HG02610 (cell line): ENCODE data around the gene MICU1.
"Not testable (repeated sequence)": the region's sequence is repeated elsewhere in the genome, so short reads cannot be mapped to it uniquely, and the experiment has no call there.

Source experiments
- ATAC-seq: cut with Tn5 transposase; IDR thresholded peaks from one replicate; pipeline ENCODE4 v1.9.1; 2021; ENCODE audit warnings: mild to moderate bottlenecking, moderate library complexity; ENCODE audit not compliant: unreplicated experiment

The MICU1 gene, protein sequence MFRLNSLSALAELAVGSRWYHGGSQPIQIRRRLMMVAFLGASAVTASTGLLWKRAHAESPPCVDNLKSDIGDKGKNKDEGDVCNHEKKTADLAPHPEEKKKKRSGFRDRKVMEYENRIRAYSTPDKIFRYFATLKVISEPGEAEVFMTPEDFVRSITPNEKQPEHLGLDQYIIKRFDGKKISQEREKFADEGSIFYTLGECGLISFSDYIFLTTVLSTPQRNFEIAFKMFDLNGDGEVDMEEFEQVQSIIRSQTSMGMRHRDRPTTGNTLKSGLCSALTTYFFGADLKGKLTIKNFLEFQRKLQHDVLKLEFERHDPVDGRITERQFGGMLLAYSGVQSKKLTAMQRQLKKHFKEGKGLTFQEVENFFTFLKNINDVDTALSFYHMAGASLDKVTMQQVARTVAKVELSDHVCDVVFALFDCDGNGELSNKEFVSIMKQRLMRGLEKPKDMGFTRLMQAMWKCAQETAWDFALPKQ

DNA sequence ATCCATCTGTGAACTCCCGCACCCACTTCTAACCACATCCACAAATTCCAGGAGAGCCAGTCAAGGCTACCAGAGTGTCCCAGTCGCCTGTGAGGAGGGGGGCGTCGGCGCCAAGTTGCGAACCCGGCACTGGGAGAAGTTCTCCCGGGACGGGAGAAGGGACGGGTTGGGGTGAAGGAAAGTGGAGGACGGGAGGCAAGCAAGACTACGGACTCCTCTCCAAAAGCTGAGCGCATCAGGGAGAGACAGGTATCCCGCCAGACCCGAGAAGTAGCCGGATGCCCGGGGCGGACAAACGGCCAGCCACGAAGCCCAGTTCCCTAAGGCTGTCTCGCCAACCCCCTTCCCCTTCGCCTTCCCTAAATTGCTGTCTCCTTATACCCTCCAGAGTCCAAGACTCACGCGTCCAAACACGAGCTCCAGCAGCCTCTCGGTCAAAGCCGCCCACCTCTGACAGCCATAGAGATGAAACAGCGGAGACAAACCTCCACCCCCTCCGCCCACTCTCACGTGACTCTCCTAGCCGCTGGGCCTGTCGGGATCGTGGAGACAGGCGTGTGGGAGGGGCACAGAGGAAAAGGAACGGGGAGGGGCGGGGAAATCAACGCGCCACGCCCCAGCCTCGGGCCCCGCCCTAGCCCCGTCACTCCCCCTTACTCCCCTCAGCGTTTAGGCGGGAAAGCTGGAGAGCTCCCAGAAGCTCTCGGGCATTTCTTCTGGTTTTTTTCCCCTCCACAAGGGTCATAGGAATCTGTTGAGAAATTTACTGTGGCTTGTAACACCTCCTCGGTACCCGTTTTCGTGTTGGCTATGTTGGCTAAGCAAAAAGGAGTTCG, at the start of gene MICU1:
TSS of gene MICU1 (minus strand) at position 472 of the 836 bp plus-strand sequence. CDS start 59,286 bp downstream, outside the sequence.
- peak; percentile 95 for ATAC-seq

DNA sequence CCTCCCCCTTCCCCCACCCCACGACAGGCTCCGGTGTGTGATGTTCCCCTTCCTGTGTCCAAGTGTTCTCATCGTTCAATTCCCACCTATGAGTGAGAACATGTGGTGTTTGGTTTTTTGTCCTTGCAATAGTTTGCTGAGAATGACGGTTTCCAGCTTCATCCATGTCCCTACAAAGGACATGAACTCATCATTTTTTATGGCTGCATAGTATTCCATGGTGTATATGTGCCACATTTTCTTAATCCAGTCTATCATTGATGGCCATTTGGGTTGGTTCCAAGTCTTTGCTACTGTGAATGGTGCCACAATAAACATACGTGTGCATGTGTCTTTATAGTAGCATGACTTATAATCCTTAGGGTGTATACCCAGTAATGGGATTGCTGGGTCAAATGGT, 48.3 kb upstream of the MICU1 start:
- not testable (repeated sequence) for ATAC-seq

DNA sequence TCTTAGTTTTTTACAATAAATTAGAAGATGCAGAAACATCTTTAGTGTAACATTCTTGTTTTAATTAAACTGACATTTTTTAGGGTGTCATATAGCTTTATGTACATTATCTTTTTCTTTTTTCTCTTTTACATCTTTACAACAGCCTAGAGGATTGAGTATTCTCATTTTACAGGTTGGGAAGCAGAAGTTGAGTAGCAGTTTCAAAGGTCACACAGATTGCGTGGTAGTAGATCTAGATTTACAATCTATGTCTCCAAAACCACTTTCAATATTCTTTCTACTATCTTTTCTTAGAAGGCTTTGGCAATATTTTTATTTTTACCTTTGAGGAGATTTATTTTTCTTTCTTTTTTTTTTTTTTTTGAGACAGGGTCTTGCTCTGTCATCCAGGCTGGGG, 47.4 kb upstream of the MICU1 start:
- no peak for ATAC-seq

DNA sequence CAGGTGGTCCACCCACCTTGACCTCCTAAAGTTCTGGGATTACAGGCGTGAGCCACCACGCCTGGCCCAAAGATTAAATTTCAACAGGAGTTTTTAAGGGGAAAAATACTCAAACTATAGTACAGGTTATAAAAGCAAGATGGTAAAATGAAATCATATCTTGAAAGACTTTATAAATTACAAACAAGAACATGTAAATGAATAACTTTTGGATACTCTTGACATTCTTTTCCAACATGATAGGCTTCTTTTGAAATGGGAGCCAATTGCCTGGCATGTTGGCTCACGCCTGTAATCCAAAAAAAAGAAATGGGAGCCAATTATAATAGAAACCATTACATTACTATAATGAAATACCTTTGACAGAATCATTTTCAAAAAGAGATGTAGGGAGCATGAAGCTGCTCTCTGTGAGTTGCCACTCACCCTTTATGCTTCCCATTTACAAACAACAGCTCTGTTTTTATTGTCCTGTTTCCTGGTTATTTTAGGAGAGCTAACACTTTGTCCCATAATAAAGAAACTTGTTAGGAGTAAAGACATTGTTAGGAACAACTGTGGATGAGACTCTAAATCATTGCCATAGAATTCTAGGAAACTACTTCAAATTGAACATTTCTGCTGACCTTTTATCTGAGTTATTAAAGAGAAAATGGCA, 41.5 kb upstream of the MICU1 start:
- no peak for ATAC-seq

DNA sequence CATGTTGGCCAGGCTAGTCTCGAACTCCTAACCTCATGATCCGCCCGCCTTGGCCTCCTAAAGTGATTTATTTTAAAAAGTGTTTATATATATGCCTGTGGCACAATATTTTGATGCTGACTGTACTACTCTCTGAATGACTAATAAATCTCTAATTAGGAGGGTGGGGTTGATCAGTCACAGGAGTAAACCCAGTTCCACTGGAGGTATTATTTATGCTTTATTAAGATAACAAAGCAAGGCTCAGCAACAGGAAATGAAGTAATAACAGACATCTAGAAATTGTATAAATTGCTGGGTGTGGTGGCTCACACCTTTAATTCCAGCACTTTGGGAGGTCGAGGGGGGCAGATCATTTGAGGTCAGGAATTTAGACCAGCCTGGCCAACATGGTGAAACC, 40.0 kb upstream of the MICU1 start:
- ATAC-seq = no peak

DNA sequence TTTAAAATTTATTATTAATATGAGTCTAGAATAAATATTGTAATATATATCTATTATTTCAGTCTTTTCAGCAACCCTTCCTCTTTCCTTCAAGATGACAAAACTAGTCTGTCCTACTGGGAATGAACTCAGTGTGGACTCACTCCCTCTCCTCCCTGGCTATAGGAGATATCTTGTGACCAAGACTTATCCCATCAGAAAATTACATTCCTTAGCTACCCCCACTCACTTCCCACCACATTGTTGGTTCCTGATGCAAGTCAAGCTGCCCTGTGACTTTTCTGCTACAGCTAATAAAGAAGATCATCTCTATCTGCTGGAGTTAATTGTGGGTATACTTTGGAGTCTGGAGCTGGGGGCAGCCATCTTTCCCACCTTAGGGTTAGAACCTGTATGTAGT, 38.1 kb upstream of the MICU1 start:
- no peak for ATAC-seq

DNA sequence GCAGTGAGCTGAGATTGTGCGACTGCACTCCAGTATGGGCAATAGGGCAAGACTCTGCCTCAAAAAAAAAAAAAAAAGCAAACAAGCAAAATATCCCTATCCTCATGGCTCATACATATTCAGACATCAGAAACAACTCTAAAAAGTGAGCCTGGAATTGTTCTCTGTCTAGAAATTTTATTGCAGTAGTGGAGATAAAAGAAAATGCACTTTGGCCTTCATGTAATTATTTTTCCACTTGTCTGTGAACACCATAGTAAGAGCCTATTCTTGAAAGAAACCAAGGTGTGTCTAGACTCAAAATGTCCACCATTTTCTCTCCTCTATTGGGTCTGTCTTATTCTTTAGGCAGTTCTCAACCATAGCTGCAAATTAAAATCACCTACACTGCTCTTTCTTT, 35.6 kb upstream of the MICU1 start:
- no peak for ATAC-seq

DNA sequence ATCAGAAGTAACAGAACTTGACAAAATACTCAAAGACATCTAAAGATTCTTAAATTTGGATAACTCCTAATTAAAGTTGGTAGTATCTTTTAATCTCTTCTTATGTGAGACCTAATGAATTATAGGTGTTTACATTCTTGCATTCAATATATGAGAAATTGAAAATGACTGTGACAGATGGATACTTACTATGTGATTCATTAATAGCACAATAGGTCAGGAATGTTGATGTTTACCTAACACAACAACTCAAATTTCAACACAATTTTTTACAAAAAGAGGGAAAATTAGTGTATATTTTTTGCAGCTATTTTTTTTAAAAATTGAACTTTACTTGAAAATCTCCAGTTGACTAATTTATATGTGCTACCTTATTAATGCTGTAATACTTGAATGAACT, 34.3 kb upstream of the MICU1 start:
- no peak for ATAC-seq

DNA sequence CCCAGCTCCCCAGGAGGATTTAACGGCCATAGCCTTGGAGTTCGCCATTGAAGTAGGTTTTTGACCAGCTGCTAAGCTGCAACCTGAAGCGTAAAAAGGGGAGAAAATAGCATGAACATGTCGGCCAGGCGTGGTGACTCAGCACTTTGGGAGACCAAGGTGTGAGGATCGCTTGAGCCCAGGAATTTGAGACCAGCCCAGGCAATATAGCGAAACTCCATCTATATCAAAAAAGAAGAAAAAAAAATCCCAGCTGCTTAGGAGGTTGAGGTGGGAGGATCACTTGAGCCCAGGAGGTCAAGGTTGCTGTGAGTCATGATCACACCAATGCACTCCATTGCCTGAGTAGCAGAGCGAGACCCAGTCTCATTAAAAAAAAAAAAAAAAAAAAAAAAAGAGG, 33.8 kb upstream of the MICU1 start:
- ATAC-seq = no peak

DNA sequence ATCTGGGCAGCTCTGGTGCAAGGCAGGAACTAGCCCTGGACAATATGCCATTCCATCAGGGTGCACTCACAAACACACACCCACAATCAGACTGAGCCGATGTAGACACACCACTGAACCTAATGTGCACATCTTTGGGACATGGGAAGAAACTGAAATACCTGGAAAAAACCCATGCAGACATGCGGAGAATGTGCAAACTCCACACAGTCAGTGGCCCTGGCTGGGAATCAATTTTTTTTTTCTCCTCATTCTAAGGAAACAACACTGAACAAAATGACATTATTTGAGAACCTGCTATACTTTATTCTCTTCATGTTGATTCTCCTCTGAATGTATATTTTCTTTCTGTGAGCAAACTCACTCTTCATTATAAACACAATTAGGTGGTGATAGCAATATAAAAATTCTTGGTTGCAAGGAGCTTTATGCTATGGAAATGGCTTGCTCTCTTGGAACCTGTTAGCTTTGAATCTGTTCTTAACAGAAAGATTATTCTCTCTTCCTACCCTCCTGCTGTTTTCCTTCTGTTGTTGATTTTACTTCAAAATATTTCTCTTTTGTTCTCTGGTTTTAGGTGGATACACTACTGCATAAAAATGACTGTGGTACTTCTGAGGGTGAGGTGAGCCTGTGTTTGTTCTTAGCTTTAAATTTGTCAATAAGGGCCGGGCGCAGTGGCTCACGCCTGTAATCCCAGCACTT, 33.0 kb upstream of the MICU1 start:
- no peak for ATAC-seq

DNA sequence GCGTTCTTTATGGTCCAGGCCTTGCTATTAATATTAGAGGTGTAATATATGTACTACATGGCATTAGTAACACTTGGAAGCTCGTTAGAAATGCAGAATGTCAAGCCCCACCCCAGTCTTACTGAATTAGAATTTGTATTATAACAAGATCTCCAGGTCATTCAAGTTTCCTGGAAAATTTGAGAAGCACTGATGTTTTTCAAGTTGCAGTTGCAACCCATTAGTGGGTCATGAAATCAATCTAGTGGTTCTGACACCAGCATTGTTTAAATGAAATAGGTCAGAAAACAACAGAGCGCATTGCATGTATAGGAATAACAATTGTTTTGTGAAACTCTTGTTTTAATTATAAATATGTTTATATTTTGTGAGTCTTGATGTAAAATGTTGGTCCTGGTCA, 28.8 kb upstream of the MICU1 start:
- no peak for ATAC-seq

DNA sequence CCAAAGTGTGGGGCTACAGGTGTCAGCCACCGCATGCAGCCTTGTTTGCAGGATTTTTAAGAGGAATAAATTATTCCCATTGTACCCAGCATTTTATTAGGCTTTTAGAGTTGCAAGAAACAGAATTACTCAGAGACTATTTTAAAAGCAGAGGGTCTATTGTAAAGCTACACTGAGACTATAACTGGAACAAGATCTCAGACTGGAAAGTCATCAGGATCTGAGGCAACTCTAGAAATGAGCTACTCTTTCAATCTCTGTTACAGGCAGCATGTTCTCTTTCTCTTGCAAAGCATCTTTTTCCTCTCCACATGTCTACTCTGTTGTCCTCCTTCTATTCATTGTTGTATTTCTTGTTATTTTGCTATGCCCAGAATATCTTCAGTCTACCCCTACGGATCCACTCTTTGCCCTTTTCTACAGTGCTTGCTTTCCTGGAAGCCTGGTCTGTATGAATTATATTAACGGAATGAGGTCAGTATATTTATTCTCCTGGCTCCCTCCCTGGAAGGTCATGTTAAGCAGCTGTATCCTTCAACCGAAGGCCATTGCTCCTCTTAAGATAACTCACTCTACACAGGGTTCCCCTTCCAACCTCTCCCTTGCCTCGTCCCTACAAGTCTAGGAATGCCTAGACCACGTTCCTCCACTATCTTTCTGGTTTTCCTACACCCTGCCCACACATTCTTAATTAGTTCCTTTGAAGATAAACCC, 27.7 kb upstream of the MICU1 start:
- no peak for ATAC-seq

DNA sequence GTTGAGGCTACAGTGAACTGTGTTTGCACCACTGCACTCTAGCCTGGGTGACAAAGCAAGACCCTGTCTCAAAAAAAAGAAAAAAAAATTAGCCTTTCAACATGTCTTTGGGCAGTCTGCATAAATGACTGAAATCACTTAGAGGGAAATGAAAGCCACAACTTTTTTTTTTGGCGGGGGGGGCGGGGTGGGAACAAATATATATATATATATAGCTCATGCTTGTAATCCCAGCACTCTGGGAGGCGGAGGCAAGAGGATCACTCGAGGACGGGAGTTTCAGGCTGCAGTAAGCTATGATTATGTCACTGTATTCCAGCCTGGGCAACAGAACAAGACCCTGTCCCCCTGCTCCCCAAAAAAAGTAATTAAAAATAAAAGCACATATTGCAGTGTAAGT, 23.4 kb upstream of the MICU1 start:
- no peak for ATAC-seq

DNA sequence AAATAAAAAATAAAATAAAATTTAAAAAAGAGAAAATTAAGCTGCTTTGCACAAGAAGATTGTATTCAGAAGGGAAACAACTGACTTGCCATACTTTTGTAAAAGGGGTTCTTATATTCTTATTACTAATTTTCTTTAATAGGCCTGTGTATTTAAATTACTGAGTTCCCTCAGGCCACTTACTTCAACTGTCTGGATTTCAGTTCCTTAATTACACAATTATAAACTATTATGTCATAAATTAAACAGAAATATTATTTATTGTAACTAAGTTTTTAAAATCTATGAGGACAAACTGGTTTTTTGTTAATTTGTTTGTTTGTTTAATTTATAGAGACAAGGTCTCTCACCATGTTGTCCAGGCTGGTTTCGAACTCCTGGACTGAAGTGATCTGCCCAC, 22.4 kb upstream of the MICU1 start:
- no peak for ATAC-seq

DNA sequence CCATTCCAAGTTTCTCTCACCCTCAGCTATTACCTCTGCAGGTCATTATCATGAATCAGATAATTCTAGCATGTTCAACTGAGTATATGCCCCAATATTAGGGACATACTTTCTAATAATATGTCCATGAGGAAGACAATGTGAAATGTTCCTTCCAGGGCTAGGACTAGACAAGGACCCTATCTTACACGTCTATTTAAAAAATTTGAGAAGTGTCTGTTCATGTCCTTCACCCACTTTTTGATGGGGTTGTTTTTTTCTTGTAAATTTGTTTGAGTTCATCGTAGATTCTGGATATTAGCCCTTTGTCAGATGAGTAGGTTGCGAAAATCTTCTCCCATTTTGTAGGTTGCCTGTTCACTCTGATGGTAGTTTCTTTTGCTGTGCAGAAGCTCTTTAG, 21.1 kb upstream of the MICU1 start:
- ATAC-seq = not testable (repeated sequence)

DNA sequence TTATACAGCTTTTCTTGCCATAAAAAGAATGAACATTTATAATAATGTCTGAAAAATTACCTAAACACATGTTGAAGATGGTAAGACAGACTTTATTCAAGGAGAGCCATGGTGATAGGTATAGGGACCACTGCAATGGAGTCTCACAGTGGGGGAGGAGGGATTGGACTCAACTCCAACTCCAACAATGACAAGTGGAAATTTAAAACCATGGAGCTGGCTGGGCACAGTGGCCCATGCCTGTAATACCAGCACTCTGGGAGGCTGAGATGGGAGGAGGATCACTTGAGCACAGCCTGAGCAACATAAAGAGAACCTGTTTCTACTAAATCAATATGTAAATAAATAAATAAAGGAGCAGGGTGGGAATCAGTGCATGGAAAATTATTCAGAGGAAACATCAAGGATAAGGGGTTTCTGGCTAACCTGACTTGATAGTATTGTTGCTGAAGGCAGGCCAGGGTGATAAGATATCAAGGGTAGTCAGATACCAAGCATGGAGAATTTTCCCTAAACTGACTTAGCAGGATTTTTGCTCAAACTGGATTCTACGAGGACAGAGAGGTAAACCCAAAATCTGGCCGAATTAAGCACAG, 19.5 kb upstream of the MICU1 start:
- ATAC-seq = no peak

DNA sequence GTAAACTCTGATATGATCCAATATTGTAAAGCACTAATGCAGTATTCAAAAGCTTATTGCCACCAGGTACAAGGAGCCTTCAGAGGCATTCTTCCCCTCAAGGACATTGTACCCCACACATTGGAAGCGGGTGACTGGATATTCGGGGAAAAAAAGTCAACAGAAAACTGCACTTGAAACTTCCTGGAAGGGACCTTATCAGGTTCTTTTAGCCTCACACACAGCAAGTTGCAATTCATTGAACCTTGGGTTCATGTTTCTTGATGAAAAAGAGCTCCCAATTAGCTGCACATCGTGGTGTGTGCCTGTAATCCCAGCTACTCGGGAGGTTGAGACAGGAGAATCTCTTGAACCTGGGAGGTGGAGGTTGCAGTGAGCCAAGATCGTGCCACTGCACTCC, 16.4 kb upstream of the MICU1 start:
- ATAC-seq = no peak

DNA sequence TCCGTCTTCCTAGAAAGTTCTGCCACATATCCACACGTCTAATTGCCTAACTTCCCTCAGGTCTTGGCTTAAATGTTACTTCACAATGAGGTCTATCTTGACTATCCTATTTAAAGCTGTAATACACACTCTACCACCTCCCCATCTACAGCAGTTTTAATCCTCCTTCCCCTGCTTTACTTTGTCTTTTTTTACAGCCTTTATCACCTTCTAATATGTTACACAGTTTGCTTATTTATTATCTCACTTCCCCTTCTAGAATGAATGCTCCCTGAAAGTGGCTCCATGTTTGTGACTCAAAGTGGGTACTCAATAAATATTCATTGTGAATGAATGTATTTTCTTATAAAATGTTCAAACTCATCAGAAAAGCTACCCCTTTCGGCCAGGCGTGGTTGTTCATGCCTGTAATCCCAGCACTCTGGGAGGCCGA, 13.6 kb upstream of the MICU1 start:
- no peak for ATAC-seq

DNA sequence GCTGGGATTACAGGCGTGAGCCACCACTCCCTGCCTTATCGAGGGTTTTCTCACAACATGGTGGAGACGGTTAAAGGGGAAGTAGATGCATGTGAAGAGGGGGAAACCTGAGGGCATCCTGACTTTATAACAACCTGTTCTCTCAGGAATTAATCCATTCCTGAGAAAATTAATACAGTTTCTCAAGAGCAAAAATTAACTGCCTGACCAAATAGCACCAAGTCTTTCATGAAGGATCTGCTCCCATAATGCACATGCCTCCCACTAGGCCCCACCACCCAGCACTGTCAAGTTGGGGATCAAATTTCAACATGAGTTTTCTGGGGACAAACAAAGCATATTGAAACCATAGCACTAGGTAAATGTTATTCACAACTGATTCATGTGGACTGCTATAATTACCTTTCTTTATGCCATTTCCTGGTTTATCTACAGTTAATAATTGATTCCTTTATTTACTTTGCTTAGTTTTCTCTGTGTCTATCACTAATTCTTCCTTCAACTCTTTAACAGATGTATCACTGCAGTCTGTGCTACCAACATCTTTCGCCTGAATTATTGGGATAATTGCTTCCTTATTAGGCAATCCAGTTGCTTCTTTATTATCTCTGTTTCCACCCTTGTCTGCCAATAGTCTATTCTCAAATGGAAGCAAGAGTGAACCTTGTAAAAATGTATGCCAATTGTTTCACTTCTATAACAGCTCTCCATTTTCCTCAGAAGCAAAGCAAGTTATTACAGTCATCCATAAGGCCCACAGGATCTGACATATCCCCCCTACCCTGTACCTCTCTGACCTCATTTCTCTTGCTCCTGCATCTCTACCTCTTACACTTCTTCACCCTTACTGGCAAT, 12.9 kb upstream of the MICU1 start:
- ATAC-seq = no peak
